A549 (cell line): ENCODE data around the gene B4GALT6.

Source experiments
- BCL3 ChIP-seq: fragments of >200 bp; sonication (Bioruptor Twin); formaldehyde crosslinking; IDR thresholded peaks from 3 replicates; pipeline ENCODE4 v1.6.1; 2016
- CBX8 ChIP-seq: fragments of 200-600 bp; sonication (generic); IDR thresholded peaks from 2 replicates; pipeline ENCODE4 v1.6.1; 2016
- CTCF ChIP-seq: fragments of >200 bp; sonication (Bioruptor Twin); formaldehyde crosslinking; IDR thresholded peaks from 3 replicates; pipeline ENCODE4 v1.5.1; 2016
- GATA3 ChIP-seq: IDR thresholded peaks from 2 replicates; pipeline ENCODE4 v1.6.1; 2012; ENCODE audit warnings: borderline replicate concordance
- HOXA7 ChIP-seq: fragments of 250-450 bp; sonication (Bioruptor Pico); IDR thresholded peaks from 2 replicates; pipeline ENCODE4 v1.5.0; 2020; ENCODE audit warnings: mild to moderate bottlenecking, moderate library complexity
- MYC ChIP-seq: IDR thresholded peaks from 2 replicates; pipeline ENCODE4 v1.6.1; 2012; ENCODE audit warnings: mild to moderate bottlenecking, inconsistent platforms, low read length, improper control_type of control experiment, borderline replicate concordance
- NPAS2 ChIP-seq: fragments of 250-450 bp; sonication (Bioruptor Pico); IDR thresholded peaks from 2 replicates; pipeline ENCODE4 v1.8.0; 2022; ENCODE audit warnings: mild to moderate bottlenecking, moderate library complexity, borderline replicate concordance
- POLR2A ChIP-seq: IDR thresholded peaks from 2 replicates; pipeline ENCODE4 v1.6.1; 2012; ENCODE audit warnings: mild to moderate bottlenecking, low read length
- POLR2AphosphoS2 ChIP-seq: conservative IDR thresholded peaks from 2 replicates; pipeline ENCODE4 v1.6.1; 2012; ENCODE audit warnings: low read length, improper control_type of control experiment, inconsistent platforms
- RCOR1 ChIP-seq: fragments of 150-350 bp; IDR thresholded peaks from 2 replicates; pipeline ENCODE4 v1.6.1; 2014; ENCODE audit warnings: antibody characterized with exemption, low read length, low read depth
- REST ChIP-seq: fragments of 200-600 bp; sonication (generic); IDR thresholded peaks from 2 replicates; pipeline ENCODE4 v1.6.1; 2016; ENCODE audit warnings: antibody characterized with exemption, mild to moderate bottlenecking, moderate library complexity
- RNF2 ChIP-seq: fragments of 200-600 bp; sonication (generic); IDR thresholded peaks from 2 replicates; pipeline ENCODE4 v1.6.1; 2016; ENCODE audit warnings: low read depth, mild to moderate bottlenecking, antibody characterized with exemption, moderate library complexity, borderline replicate concordance
- USF2 ChIP-seq: fragments of 450-650 bp; IDR thresholded peaks from 2 replicates; pipeline ENCODE4 v1.6.1; 2014; ENCODE audit warnings: antibody characterized with exemption

- TF ChIP-seq POLR2A, result no peak
- TF ChIP-seq RCOR1, result no peak
- no peak for TF ChIP-seq CTCF
- TF ChIP-seq USF2, result no peak
- no peak for TF ChIP-seq GATA3
- TF ChIP-seq BCL3, result no peak
- TF ChIP-seq CBX8, result no peak
- no peak for TF ChIP-seq POLR2AphosphoS2
- no peak for TF ChIP-seq REST
- no peak for TF ChIP-seq MYC
- TF ChIP-seq RNF2, result no peak
- TF ChIP-seq HOXA7, result no peak
- no peak for TF ChIP-seq NPAS2
Measured at GRCh38 chr18:31661965-31662364, 22.4 kb downstream of the B4GALT6 start.
